ENCODE measurements around the gene ACVR1. TPM values are rescaled to one million over a fixed set of nuclear protein-coding genes. Genes with fewer than 3 reads are reported as not detected.

Gene ACVR1
- total and polyA plus RNA-seq, 4 donors: 7.5 to 38.3 (median 23.4) TPM

DNA sequence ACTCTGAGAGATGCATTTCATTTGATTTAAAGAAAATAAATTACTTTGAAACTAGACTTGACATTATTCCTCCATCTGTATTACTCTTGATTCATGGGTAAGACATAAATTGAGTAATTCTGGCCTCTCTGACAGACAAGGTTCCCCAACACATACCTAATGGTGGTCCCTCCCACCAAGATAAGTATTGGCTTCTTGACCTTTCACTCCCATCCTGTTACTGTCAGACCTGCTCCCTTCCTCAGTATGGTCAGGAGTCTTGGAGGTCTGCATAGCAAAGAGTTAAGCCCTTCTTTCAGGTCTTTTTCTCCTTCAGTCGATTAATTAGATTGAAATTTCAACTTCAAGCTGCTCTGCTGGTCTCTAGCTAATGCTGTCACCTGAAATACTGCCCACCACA is 42.2 kb upstream of the ACVR1 start:
- Histone ChIP-seq H3K27ac (ENCODE audit: low read depth in 1 of 2, low read length in 1 of 2) (no peak overlapping the region), H3K27me3 (ENCODE audit: control insufficient read depth in 3 of 3, insufficient read depth in 3 of 3, low read length in 2 of 3) (no peaks in the 10 kb centered on the region), H3K36me3 (ENCODE audit: control insufficient read depth in 4 of 4, insufficient read depth in 4 of 4, low read length in 4 of 4) (no peaks in the 10 kb centered on the region), H3K9me3 (ENCODE audit: control insufficient read depth in 4 of 4, insufficient read depth in 3 of 4, low read length in 3 of 4) (no peaks in the 10 kb centered on the region), H3K4me3 (no peak overlapping the region), H3K4me1 (ENCODE audit: control insufficient read depth in 5 of 5, insufficient read depth in 5 of 5, low read length in 5 of 5) (no peaks in the 10 kb centered on the region), H3K9ac (ENCODE audit: insufficient read depth in 1 of 2, low read length in 2 of 2) (no peak overlapping the region)
- WGBS, 2 donors: 58 to 79% methylated on average over 1 of the region's 1 CpG
- DNase-seq (no peak), ATAC-seq (ENCODE audit: insufficient read depth, low FRiP score) (no peak)
- TF ChIP-seq, protein P1, sequence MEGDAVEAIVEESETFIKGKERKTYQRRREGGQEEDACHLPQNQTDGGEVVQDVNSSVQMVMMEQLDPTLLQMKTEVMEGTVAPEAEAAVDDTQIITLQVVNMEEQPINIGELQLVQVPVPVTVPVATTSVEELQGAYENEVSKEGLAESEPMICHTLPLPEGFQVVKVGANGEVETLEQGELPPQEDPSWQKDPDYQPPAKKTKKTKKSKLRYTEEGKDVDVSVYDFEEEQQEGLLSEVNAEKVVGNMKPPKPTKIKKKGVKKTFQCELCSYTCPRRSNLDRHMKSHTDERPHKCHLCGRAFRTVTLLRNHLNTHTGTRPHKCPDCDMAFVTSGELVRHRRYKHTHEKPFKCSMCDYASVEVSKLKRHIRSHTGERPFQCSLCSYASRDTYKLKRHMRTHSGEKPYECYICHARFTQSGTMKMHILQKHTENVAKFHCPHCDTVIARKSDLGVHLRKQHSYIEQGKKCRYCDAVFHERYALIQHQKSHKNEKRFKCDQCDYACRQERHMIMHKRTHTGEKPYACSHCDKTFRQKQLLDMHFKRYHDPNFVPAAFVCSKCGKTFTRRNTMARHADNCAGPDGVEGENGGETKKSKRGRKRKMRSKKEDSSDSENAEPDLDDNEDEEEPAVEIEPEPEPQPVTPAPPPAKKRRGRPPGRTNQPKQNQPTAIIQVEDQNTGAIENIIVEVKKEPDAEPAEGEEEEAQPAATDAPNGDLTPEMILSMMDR (IDR thresholded peaks at IDR 0.05; ENCODE audit: control extremely low read depth, extremely low read depth): no peak

GRCh38 chr2:157911750-157912149 is 35.6 kb upstream of the ACVR1 start:
- Histone ChIP-seq H3K9ac (ENCODE audit: insufficient read depth in 1 of 2, low read length in 2 of 2) (no peak overlapping the region), H3K27ac (ENCODE audit: low read depth in 1 of 2, low read length in 1 of 2) (no peak overlapping the region), H3K9me3 (ENCODE audit: control insufficient read depth in 4 of 4, insufficient read depth in 3 of 4, low read length in 3 of 4) (no peaks in the 10 kb centered on the region), H3K27me3 (ENCODE audit: control insufficient read depth in 3 of 3, insufficient read depth in 3 of 3, low read length in 2 of 3) (no peaks in the 10 kb centered on the region), H3K4me3 (no peak overlapping the region), H3K4me1 (ENCODE audit: control insufficient read depth in 5 of 5, insufficient read depth in 5 of 5, low read length in 5 of 5) (no peaks in the 10 kb centered on the region), H3K36me3 (ENCODE audit: control insufficient read depth in 4 of 4, insufficient read depth in 4 of 4, low read length in 4 of 4) (no peaks in the 10 kb centered on the region)
- ATAC-seq (ENCODE audit: insufficient read depth, low FRiP score): no peak
- TF ChIP-seq, protein P1 (IDR thresholded peaks at IDR 0.05; ENCODE audit: control extremely low read depth, extremely low read depth): no peak
- peak in 2 of 3 donors; percentile 13 to 17 for DNase-seq

GRCh38 chr2:157911246-157911645 is 35.1 kb upstream of the ACVR1 start:
- no peak for ATAC-seq (ENCODE audit: insufficient read depth, low FRiP score)
- TF ChIP-seq, protein P1 (IDR thresholded peaks at IDR 0.05; ENCODE audit: control extremely low read depth, extremely low read depth): no peak

DNA sequence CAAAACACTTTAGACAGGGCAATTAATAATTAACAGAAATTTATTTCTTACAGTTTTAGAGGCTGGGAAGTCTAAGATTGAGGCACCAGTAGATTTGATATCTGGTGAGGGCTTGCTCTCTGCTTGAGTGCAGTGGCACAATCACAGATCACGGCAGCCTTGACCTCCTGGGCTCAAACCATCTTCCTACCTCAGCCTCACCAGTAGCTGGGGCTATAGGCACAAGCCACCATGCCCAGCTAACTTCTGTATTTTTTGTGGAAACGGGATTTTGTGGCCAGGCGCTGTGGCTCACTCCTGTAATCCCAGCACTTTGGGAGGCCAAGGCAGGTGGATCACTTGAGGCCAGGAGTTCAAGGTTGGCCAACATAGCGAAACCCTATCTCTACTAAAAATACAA is 29.0 kb upstream of the ACVR1 start:
- no peak for DNase-seq
- Histone ChIP-seq H3K4me3 (no peak overlapping the region), H3K4me1 (ENCODE audit: control insufficient read depth in 5 of 5, insufficient read depth in 5 of 5, low read length in 5 of 5) (no peaks in the 10 kb centered on the region), H3K9me3 (ENCODE audit: control insufficient read depth in 4 of 4, insufficient read depth in 3 of 4, low read length in 3 of 4) (no peaks in the 10 kb centered on the region), H3K27ac (ENCODE audit: low read depth in 1 of 2, low read length in 1 of 2) (no peak overlapping the region), H3K9ac (ENCODE audit: insufficient read depth in 1 of 2, low read length in 2 of 2) (no peak overlapping the region), H3K36me3 (ENCODE audit: control insufficient read depth in 4 of 4, insufficient read depth in 4 of 4, low read length in 4 of 4) (no peaks in the 10 kb centered on the region), H3K27me3 (ENCODE audit: control insufficient read depth in 3 of 3, insufficient read depth in 3 of 3, low read length in 2 of 3) (no peaks in the 10 kb centered on the region)
- ATAC-seq (ENCODE audit: insufficient read depth, low FRiP score): no peak
- TF ChIP-seq, protein P1 (IDR thresholded peaks at IDR 0.05; ENCODE audit: control extremely low read depth, extremely low read depth): no peak
- WGBS, 2 donors: 93 to 94% methylated on average over 4 of the region's 4 CpGs

More at GRCh38 chr2:157911246-157911645, 35.1 kb upstream of the ACVR1 start:
- H3K27me3 ChIP-seq (ENCODE audit: control insufficient read depth in 3 of 3, insufficient read depth in 3 of 3, low read length in 2 of 3): no peaks in the 10 kb centered on the region
- no peak overlapping the region for H3K9ac ChIP-seq (ENCODE audit: insufficient read depth in 1 of 2, low read length in 2 of 2)
- no peak overlapping the region for H3K4me3 ChIP-seq
- H3K36me3 ChIP-seq (ENCODE audit: control insufficient read depth in 4 of 4, insufficient read depth in 4 of 4, low read length in 4 of 4): no peaks in the 10 kb centered on the region
- no peak overlapping the region for H3K27ac ChIP-seq (ENCODE audit: low read depth in 1 of 2, low read length in 1 of 2)
- no peaks in the 10 kb centered on the region for H3K9me3 ChIP-seq (ENCODE audit: control insufficient read depth in 4 of 4, insufficient read depth in 3 of 4, low read length in 3 of 4)
- no peaks in the 10 kb centered on the region for H3K4me1 ChIP-seq (ENCODE audit: control insufficient read depth in 5 of 5, insufficient read depth in 5 of 5, low read length in 5 of 5)
- DNase-seq: no peak

All from lung (tissue), 12 donors.